Measurements from ENCODE around the gene EIF2AK3.

DNA sequence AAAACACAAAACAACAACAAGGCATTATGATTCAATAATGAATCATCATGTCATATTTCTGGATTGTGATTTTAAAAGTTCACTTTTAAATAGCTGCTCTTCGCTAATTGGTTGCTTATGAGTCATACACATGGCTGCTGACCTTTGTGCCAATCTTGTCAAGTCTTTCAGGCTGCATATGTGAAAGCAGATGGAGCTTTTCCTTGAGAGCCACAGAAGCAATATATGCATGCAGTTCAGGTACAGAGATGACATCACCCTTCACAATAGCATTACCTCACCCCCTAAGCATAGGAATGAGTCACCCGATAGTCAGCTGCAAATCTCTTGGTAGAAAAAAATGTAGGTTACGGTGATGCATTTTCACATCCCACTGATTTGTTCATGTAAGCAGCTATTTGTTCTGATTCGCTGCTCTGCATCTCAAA, 27.2 kb downstream of the EIF2AK3 start:
- TF ChIP-seq EZH2 (IDR thresholded peaks at IDR 0.05; ENCODE audit: borderline replicate concordance, insufficient read depth, low read length, poor library complexity, severe bottlenecking) (no peak), CTCF (IDR thresholded peaks at IDR 0.05; ENCODE audit: poor library complexity, severe bottlenecking) (no peak), SMC3 (conservative IDR thresholded peaks at IDR 0.05; ENCODE audit: poor library complexity) (no peak), EP300 (conservative IDR thresholded peaks at IDR 0.05; ENCODE audit: poor library complexity, severe bottlenecking) (peak; percentile 79), TAF1 (IDR thresholded peaks at IDR 0.05; ENCODE audit: low read depth) (no peak), POLR2AphosphoS5 (IDR thresholded peaks at IDR 0.05) (peak; percentile 55)
- TF ChIP-seq, protein P1, sequence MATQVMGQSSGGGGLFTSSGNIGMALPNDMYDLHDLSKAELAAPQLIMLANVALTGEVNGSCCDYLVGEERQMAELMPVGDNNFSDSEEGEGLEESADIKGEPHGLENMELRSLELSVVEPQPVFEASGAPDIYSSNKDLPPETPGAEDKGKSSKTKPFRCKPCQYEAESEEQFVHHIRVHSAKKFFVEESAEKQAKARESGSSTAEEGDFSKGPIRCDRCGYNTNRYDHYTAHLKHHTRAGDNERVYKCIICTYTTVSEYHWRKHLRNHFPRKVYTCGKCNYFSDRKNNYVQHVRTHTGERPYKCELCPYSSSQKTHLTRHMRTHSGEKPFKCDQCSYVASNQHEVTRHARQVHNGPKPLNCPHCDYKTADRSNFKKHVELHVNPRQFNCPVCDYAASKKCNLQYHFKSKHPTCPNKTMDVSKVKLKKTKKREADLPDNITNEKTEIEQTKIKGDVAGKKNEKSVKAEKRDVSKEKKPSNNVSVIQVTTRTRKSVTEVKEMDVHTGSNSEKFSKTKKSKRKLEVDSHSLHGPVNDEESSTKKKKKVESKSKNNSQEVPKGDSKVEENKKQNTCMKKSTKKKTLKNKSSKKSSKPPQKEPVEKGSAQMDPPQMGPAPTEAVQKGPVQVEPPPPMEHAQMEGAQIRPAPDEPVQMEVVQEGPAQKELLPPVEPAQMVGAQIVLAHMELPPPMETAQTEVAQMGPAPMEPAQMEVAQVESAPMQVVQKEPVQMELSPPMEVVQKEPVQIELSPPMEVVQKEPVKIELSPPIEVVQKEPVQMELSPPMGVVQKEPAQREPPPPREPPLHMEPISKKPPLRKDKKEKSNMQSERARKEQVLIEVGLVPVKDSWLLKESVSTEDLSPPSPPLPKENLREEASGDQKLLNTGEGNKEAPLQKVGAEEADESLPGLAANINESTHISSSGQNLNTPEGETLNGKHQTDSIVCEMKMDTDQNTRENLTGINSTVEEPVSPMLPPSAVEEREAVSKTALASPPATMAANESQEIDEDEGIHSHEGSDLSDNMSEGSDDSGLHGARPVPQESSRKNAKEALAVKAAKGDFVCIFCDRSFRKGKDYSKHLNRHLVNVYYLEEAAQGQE (IDR thresholded peaks at IDR 0.05; ENCODE audit: borderline replicate concordance), result no peak

Data from neural cell (in vitro differentiated cells).